Inflammatory macrophage (primary cell): ENCODE measurements around the gene PRDM16.

ENCODE experiments used
- DNase-seq, 2 donors: peaks; one replicate each; pipeline ENCODE4 v3.0.0-alpha.2; 2020 to 2022

PRDM16 gene

GRCh38 chr1:3169665-3170356, 100.8 kb downstream of the PRDM16 start:
- DNase-seq, result no peak

GRCh38 chr1:3170561-3171453, 101.8 kb downstream of the PRDM16 start:
- peak; percentile 44 to 67 for DNase-seq

GRCh38 chr1:3171761-3172160, 102.8 kb downstream of the PRDM16 start:
- no peak for DNase-seq

GRCh38 chr1:3172431-3173380, 103.7 kb downstream of the PRDM16 start:
- no peak for DNase-seq

- DNase-seq, result no peak
These were observed 104.5 kb downstream of the PRDM16 start for GRCh38 chr1:3173381-3173980.

- peak; percentile 32 to 48 for DNase-seq
These were observed 105.7 kb downstream of the PRDM16 start for GRCh38 chr1:3174487-3175247.

- no peak for DNase-seq
These were observed 106.5 kb downstream of the PRDM16 start for GRCh38 chr1:3175486-3175885.

GRCh38 chr1:3176028-3176427, 107.0 kb downstream of the PRDM16 start:
- DNase-seq, result no peak

- DNase-seq, result no peak
These were observed 107.8 kb downstream of the PRDM16 start for GRCh38 chr1:3176820-3177219.

- no peak for DNase-seq
These were observed 109.3 kb downstream of the PRDM16 start for GRCh38 chr1:3178279-3178678.

- no peak for DNase-seq
These were observed 110.5 kb downstream of the PRDM16 start for GRCh38 chr1:3179471-3179870.

- no peak for DNase-seq
These were observed 111.9 kb downstream of the PRDM16 start for GRCh38 chr1:3180915-3181314.

- peak in 1 of 2 donors; percentile 7 for DNase-seq
These were observed 113.0 kb downstream of the PRDM16 start for GRCh38 chr1:3181956-3182355.

GRCh38 chr1:3183411-3183810, 114.4 kb downstream of the PRDM16 start:
- DNase-seq, result no peak

- DNase-seq, result no peak
These were observed 114.8 kb downstream of the PRDM16 start for GRCh38 chr1:3183813-3184212.

- DNase-seq, result no peak
These were observed 115.7 kb downstream of the PRDM16 start for GRCh38 chr1:3184666-3185065.

- DNase-seq, result no peak
These were observed 117.0 kb downstream of the PRDM16 start for GRCh38 chr1:3185896-3186525.

- no peak for DNase-seq
These were observed 117.5 kb downstream of the PRDM16 start for GRCh38 chr1:3186526-3186921.

GRCh38 chr1:3187415-3188149, 118.6 kb downstream of the PRDM16 start:
- DNase-seq, result no peak
